OCI-LY1 (cell line): Measurements from ENCODE around the gene CACNG4.

Experiments
- H2AFZ ChIP-seq: fragments of 200-600 bp; sonication (generic), shearing (Covaris generic); 2 replicates; pipeline ENCODE4 v1.6.0; 2014; ENCODE audit warnings: antibody characterized with exemption, mild to moderate bottlenecking, low read length
- H3F3A ChIP-seq: fragments of 200-600 bp; sonication (generic), shearing (Covaris generic); 2 replicates; pipeline ENCODE4 v1.6.0; 2014; ENCODE audit warnings: mild to moderate bottlenecking, antibody characterized with exemption, low read length, moderate library complexity; ENCODE audit not compliant: insufficient read depth
- H3K27ac ChIP-seq: fragments of 200-600 bp; sonication (generic); 2 replicates; pipeline ENCODE4 v1.5.1; 2014; ENCODE audit warnings: low read length, mixed run types, mild to moderate bottlenecking, low read depth; ENCODE audit not compliant: poor library complexity, severe bottlenecking
- H3K27me3 ChIP-seq: fragments of 200-600 bp; sonication (generic); 2 replicates; pipeline ENCODE4 v1.6.0; 2014; ENCODE audit warnings: antibody characterized with exemption, mild to moderate bottlenecking, low read length, moderate library complexity; ENCODE audit not compliant: insufficient read depth
- H3K36me3 ChIP-seq: fragments of 200-600 bp; sonication (generic); 2 replicates; pipeline ENCODE4 v1.6.1; 2014; ENCODE audit warnings: mild to moderate bottlenecking, antibody characterized with exemption, low read length, moderate library complexity, mixed read lengths; ENCODE audit not compliant: insufficient read depth
- H3K4me1 ChIP-seq: fragments of 200-600 bp; sonication (generic); 2 replicates; pipeline ENCODE4 v1.5.1; 2014; ENCODE audit warnings: mild to moderate bottlenecking, low read length, moderate library complexity; ENCODE audit not compliant: insufficient read depth, severe bottlenecking
- H3K4me2 ChIP-seq: fragments of 200-600 bp; sonication (generic), shearing (Covaris generic); 2 replicates; pipeline ENCODE4 v1.6.1; 2014; ENCODE audit warnings: low read length
- H3K4me3 ChIP-seq: fragments of 200-600 bp; sonication (generic); 2 replicates; pipeline ENCODE4 v1.5.1; 2014; ENCODE audit warnings: low read length, low read depth, mild to moderate bottlenecking, mixed read lengths; ENCODE audit not compliant: poor library complexity, severe bottlenecking
- H3K79me2 ChIP-seq: fragments of 200-600 bp; shearing (Covaris generic); 2 replicates; pipeline ENCODE4 v1.6.1; 2016; ENCODE audit warnings: mixed run types, low read length, mixed read lengths; ENCODE audit not compliant: insufficient read depth
- H3K9ac ChIP-seq: fragments of 200-600 bp; sonication (generic), shearing (Covaris generic); 2 replicates; pipeline ENCODE4 v1.6.1; 2014; ENCODE audit warnings: mild to moderate bottlenecking, low read length, mixed read lengths
- H3K9me2 ChIP-seq: fragments of 200-600 bp; sonication (generic), shearing (Covaris generic); 2 replicates; pipeline ENCODE4 v1.6.1; 2014; ENCODE audit warnings: low read depth, mild to moderate bottlenecking, low read length, mixed read lengths
- H3K9me3 ChIP-seq: fragments of 200-600 bp; shearing (Covaris generic); 2 replicates; pipeline ENCODE4 v1.6.1; 2014; ENCODE audit warnings: low read length, mixed read lengths
- H4K20me1 ChIP-seq: fragments of 200-600 bp; sonication (generic), shearing (Covaris generic); 2 replicates; pipeline ENCODE4 v1.6.0; 2016; ENCODE audit warnings: mild to moderate bottlenecking, low read length; ENCODE audit not compliant: insufficient read depth
- CTCF ChIP-seq: fragments of 200-600 bp; sonication (generic), shearing (Covaris generic); IDR thresholded peaks from 2 replicates; pipeline ENCODE4 v1.5.1; 2017; ENCODE audit warnings: mild to moderate bottlenecking, antibody characterized with exemption, low read length, moderate library complexity, mixed read lengths
- EZH2 ChIP-seq: fragments of 200-600 bp; sonication (generic), shearing (Covaris generic); IDR thresholded peaks from 2 replicates; pipeline ENCODE4 v1.8.0; 2017; ENCODE audit warnings: borderline replicate concordance, mixed run types, mild to moderate bottlenecking, antibody characterized with exemption, low read length, moderate library complexity, mixed read lengths

Gene CACNG4

GRCh38 chr17:66954632-66955031 is 9.9 kb upstream of the CACNG4 start:
- H3K27me3 ChIP-seq: peaks cover 3% of the 10 kb centered on the region; the same call in 1 of the 2 replicates
- H3K9me2 ChIP-seq: no peaks in the 10 kb centered on the region
- no peaks in the 10 kb centered on the region for H3F3A ChIP-seq
- TF ChIP-seq EZH2: no peak
- TF ChIP-seq CTCF: no peak
- H3K9me3 ChIP-seq: no peaks in the 10 kb centered on the region
- no peak overlapping the region for H3K27ac ChIP-seq
- no peaks in the 10 kb centered on the region for H4K20me1 ChIP-seq
- H3K4me3 ChIP-seq: no peak overlapping the region
- no peak overlapping the region for H3K4me2 ChIP-seq
- H2AFZ ChIP-seq: no peak overlapping the region
- no peaks in the 10 kb centered on the region for H3K36me3 ChIP-seq
- no peaks in the 10 kb centered on the region for H3K4me1 ChIP-seq
- H3K9ac ChIP-seq: no peak overlapping the region
- H3K79me2 ChIP-seq: no peaks in the 10 kb centered on the region

- Histone ChIP-seq H2AFZ (no peak overlapping the region), H3K4me3 (no peak overlapping the region), H3K9me2 (no peaks in the 10 kb centered on the region), H3K9me3 (no peaks in the 10 kb centered on the region), H4K20me1 (no peaks in the 10 kb centered on the region), H3K27ac (no peak overlapping the region), H3K27me3 (peaks cover 3% of the 10 kb centered on the region; the same call in 1 of the 2 replicates), H3K9ac (no peak overlapping the region), H3K79me2 (no peaks in the 10 kb centered on the region), H3K4me1 (no peaks in the 10 kb centered on the region), H3K4me2 (no peak overlapping the region), H3K36me3 (no peaks in the 10 kb centered on the region), H3F3A (no peaks in the 10 kb centered on the region)
- no peak for TF ChIP-seq CTCF
- no peak for TF ChIP-seq EZH2
Measured at GRCh38 chr17:66955821-66956220, 8.7 kb upstream of the CACNG4 start.

GRCh38 chr17:66956941-66957340 is 7.6 kb upstream of the CACNG4 start:
- Histone ChIP-seq H4K20me1 (no peaks in the 10 kb centered on the region), H3K36me3 (no peaks in the 10 kb centered on the region), H2AFZ (no peak overlapping the region), H3K4me1 (no peaks in the 10 kb centered on the region), H3K9me2 (no peaks in the 10 kb centered on the region), H3F3A (no peaks in the 10 kb centered on the region), H3K4me3 (no peak overlapping the region), H3K79me2 (no peaks in the 10 kb centered on the region), H3K27me3 (peaks cover 3% of the 10 kb centered on the region; the same call in 1 of the 2 replicates), H3K9ac (no peak overlapping the region), H3K4me2 (no peak overlapping the region), H3K9me3 (no peaks in the 10 kb centered on the region), H3K27ac (no peak overlapping the region)
- TF ChIP-seq EZH2 (no peak), CTCF (no peak)
